DLD1 (cell line): ENCODE measurements around the gene SYVN1.
"Not testable (repeated sequence)": the region's sequence is repeated elsewhere in the genome, so short reads cannot be mapped to it uniquely, and the experiment has no call there.

Experiments
- in situ Hi-C: cut with HindIII; loops from 2 replicates; pipeline ENCODE4 v1.10.0; 2017; ENCODE audit warnings: low sequenced_read_pairs

Gene SYVN1

DNA sequence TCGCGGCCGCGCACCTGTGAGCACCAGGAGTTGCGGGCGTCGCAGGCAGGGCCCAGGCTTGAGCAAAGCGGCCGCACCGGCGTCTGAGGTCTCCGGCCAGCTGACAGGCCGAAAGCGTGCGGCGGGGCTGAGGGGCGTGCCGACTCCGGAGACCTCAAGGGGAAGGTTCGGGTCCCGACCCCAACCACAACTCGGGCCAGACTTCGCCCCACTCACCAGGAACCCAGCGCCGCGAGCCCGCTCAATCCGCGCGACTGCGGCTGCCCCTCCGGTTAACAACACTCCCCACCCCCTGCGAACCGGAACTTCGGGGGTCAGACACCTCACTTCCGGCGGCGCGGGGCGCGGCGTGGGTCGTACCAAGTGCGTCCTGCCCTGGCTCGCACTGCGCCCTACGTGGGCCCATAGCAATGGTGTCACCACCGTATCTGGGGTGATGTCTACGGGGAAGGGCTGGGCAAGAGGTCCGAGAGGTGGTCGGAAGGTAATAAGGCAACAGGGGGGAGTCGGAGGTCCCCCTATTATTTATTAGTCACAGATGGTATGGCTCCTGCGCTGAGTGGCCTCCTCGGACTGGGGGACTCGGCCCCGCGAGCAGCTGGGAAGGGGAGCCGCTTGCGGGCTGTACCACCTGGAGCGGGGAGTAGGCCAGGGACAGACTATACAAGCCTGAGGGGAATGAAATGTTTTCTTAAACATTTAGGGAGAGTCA, at the start of gene SYVN1:
Gene SYVN1 (minus strand): TSS at position 280 of the 712 bp plus-strand sequence. CDS start 918 bp downstream, outside the sequence.
- in situ Hi-C loops = no loop called here

DNA sequence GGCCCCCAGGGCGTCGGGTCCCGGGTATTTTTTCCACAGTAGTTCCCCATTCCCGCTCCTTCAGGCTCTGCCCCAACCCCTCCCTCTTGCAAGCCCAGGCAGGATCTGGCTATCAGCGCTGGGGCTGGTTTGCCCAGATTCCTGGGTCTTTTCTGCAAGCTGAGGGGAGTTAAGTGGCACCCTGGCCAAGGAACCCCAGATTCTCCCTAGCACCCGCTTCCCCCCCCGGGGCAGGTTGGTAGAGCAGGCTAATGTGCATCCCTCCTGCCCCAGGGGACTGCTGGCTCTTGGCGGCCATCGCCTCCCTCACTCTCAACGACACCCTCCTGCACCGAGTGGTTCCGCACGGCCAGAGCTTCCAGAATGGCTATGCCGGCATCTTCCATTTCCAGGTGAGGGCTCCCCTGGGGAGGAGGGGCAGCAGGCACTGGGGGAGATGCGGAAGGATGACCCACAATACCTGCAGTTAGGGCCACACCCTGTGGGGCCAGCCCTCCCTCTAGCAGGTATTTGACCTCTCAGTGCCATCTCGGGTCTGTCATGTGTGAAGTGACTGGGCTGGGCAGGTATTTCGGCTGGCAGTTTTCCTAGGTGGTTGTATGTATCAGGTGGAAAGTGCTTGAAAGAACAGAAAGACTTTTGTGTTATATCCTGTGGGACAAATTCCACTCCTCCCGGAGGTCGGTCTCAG, 49.0 kb upstream of the SYVN1 start:
- in situ Hi-C loops = no loop called here

DNA sequence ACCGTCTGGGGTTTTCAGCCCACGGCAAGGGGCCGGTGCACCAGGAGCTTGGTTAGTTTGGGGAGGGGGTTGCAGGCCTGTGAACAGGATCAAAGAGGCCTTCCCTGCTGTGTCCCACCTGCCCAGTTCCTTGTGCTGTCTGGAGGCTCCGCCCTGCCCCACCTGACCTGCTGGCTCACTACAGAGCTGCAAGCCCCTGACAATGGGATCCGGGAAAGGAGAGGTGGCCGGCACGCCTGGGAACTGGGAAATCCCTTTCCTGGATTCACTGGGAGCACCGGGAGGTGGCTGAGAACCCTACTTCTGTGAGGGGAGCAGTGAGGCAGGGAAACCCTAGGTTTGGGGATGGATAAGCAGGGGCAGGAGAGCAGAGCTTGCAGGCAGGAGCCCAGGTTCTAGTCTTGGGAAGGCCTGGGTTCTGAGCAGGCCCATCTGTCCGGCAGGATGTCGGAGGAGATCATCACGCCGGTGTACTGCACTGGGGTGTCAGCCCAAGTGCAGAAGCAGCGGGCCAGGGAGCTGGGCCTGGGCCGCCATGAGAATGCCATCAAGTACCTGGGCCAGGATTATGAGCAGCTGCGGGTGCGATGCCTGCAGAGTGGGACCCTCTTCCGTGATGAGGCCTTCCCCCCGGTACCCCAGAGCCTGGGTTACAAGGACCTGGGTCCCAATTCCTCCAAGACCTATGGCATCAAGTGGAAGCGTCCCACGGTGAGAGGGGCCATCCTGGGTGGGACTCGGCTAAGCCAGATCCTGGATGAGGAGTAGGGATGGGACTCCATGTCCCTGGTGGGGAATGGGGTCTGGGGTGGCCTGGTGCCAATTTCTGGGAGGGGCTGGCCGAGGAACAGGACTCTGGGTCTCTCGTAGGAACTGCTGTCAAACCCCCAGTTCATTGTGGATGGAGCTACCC, 48.2 kb upstream of the SYVN1 start:
- in situ Hi-C loops = no loop called here

DNA sequence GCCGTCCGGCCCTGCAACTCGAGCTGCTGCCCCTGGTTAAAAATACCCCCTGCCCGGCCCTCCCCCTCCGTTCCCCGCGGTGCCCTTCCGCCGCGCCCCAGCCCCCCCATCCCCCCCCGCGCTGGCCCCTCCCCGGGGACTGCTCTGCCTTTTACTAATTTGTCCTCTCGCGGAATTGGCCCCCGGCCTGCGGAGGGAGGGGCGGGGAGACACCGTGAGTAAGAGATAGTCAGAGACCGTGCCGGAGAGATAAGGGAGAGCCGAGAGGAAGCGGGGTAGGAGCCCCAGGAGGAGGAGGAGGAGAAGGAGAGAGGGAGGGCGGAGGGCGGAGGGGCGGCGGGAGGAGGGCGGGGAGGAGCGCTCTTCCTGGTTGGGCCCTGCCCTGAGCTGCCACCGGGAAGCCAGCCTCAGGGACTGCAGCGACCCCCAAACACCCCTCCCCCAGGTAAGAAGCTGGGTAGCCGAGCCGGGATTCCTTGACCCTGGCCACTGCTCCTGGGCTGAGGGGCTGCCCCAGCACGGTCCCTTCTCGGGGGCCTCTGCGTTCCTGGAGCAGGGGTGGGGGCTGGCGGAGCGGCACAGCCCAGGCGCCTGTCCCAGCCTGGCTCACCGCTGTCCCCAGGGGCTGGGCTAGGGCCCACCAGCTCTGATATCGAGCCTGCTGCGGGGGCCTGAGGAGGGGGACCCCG, 47.4 kb upstream of the SYVN1 start, which contains the start of gene CAPN1:
Gene CAPN1 (plus strand): TSS at position 360 of the 689 bp plus-strand sequence. CDS start 774 bp downstream, outside the sequence.
- in situ Hi-C loops = no loop called here

DNA sequence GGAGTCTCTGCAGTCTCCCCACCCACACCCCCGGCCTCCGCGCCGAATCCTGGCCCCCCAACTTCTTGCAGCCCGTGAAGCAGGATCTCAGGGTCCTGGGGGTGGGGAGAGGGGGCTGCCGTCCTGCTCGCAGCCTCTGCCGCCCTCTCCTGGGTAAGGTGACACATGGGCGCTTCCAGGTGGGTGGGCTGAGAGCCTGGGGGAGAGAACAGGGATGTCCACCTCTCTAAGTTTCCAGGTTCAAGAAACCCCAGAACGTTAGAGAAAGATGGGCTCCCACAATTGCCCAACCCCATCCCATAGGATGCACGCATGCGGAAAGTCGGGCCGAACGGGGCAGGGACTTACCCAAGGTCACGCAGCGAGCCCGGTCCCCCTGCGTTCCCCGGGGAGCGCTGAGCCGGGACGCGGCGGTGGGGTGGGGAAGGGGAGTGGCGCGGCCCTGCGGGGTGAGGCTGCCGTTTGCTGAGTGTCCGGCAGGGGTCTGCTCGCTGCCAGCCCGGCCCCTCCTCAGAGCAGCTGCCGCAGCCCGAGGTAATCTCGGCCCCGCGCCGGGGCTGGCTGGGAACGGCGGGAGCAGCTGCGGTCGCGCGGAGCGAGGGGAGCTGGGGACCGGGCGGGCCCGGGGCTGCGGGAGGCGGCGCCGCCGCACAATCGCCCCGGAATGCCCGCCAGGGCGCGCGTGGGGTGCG, 46.7 kb upstream of the SYVN1 start:
- in situ Hi-C loops = no loop called here

DNA sequence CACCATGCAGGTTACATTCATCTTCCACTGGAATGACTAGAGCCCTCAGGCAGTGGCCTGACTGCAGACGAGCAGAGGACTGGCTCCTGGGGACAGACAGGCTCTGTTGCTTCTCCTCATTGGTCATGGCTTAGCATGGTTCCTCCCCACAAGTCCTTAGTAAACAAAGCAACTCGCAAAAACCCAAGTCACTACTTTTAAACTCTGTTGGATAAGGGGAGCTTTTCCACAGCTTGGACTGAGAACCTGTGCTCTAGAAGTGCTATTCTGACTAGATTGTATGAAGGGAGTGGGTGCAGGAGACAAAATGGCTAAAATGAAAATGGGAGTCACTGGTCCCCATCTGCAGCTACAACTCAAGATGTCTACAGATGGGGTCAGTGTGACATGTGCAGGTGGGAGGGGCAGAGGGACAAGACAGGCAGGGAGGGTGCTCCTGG, 40.3 kb upstream of the SYVN1 start:
- in situ Hi-C loops = not testable (repeated sequence)

DNA sequence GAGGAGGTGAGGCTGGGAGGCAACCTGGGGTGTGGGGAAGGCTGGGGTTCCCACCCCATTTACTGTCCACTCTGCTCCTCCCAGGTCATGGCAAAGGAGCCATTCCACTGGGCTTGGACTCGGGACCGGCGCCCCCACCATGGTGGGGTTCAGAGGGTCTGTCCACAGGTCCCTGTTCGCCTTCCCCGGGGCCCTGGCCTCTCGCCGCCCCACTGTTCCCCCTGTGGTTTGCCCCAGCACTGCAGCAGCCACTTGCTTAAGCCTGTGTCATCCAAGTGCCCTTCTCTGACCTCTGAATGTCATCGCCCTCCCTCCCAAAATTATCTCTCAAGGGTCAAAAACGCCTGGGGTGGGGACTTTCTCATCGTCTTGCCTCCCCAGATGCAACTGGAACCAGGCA, 38.3 kb upstream of the SYVN1 start:
- in situ Hi-C loops = no loop called here

DNA sequence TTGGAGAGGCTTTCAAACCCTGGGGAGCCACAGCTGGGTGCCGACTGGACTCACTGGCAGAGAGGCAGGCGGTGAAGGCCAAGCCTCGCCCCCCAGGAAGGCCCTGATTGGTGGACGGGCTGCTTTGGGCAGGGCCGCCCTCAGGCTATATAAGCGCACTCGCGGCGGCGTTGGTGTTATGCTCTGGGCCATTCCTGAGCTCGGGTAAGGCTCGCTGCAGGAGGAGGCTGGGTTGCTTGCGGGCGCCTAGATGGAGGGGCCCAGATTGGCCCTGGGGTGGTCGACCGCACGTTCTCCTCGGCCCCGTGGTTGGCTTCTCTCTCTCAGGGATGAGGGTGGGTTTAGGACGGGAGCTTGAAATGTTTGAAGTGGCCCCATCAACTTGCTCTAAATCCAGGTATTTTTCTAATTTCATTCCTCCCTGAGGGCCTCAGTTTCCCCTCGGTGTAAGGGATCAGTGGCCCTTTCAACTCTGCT, 35.8 kb upstream of the SYVN1 start, which contains the start of gene SPDYC:
Gene SPDYC (plus strand): TSS at position 176 of the 477 bp plus-strand sequence. CDS start 1,125 bp downstream, outside the sequence.
- in situ Hi-C loops = no loop called here

DNA sequence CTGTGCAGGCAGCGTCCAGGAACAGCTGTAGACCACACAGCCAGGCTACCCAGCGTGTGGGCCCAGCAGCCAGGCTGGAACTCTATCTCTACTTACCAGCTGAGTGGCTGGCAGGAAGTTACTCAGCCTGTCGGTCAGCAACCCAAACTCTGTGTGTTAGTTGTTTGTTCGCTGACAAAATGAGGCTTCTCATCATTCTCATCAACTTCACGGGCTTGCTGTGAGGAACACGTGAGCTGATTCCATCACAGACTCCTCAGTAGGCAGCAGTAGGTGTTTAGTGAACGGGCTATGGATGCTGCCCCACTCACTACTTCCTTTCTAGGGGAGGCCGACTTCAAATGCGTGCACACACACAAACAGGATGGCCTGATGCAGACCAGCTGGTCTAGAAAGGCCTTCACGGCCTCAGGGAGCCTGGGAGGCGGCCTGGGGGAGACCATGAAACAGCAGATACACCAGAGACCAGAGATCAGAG, 34.9 kb upstream of the SYVN1 start:
- in situ Hi-C loops = no loop called here

DNA sequence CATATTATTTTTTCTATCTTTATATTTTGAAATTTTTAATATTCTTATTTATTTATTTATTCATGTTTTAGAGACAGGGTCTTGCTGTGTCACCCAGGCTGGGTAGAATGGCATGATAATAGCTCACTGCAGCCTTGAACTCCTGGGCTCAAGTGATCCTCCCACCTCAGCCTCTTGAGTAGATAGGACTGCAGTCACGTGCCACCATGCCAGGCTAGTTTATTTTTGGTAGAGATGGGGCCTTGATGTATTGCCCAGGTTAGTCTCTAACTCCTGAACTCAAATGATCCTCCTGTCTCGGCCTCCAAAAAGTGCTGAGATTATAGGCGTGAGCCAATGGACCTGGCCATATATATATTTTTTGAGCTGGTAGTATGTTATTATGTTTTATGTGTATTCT, 33.3 kb upstream of the SYVN1 start:
- in situ Hi-C loops = no loop called here

DNA sequence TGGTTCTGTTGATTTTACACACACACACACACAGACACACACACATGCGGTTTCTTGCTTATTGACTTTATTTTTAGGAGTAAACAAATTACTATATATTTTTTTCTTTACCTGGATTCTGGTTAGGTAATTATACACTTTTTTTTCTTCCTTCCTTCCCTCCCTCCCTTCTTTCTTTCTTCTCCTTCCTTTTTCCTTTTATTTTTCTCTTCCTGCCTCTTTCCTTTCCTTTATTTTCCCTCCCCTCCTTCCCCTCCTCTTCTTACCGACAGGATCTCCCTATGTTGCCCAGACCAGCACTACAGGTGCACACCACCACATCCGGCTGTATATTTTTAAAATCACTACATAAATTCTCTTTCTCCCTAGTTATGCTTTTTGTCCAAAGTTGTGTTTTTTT, 32.6 kb upstream of the SYVN1 start:
- in situ Hi-C loops = no loop called here

DNA sequence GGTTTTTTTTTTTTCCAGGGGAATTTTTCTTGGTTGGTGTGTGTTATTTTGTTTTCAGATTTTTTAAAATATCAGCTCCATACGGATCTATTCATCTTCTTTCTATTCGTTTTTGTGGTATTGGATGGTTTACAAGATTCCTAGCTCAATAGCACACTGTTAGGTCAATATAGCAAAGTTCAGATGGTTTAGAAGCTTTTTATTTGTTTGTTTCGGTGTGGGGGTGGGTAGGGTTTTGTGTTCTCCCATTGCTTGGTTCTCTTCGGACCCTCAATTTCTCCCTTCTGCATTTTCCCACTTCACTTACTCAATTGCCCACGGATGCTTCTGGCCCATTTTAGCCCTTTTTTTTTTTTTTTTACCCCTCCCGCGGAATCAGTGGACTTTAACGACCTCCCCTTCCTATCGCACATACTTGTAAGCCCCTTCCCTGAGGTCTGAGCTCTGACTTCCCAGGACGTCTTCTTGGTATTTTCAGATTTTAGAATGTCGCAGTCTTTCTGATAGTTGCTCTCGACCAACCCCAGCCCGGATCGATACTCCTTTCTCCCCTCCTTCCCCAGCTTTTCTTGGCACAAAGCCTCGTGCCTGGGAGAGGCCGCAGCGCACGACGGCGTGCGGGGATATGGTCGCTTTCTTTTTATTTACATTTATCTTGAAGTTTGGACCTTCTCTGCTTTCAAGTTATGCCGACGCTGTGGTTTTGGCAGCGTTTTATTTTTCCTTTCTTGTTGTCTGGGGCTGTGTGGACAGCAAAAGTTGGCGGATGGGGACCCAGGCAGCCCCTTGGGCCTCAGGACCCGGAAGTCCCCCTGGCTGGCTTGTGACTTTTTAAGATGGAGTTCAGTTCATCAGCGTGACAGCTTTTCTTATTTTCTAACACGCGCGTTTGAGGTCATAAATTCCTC, 31.3 kb upstream of the SYVN1 start:
- in situ Hi-C loops = no loop called here

DNA sequence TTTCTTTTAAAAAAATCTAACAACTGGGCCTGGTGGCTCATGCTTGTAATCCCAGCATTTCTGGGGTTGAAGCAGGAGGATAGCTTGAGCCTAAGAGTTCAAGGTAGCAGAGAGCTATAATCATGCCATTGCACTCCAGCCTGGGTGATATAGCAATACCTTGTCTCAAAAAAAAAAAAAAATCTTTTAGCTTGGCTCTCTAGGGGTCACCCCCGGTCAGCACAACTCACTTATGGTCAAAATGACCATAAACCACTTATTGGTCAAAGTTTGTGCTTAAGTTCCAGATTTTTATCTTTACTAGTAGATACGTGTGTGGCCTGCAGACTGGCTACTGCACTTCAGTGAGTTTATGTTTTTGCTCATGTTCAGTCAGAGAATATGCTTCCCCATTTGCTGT, 29.4 kb upstream of the SYVN1 start:
- in situ Hi-C loops = no loop called here

DNA sequence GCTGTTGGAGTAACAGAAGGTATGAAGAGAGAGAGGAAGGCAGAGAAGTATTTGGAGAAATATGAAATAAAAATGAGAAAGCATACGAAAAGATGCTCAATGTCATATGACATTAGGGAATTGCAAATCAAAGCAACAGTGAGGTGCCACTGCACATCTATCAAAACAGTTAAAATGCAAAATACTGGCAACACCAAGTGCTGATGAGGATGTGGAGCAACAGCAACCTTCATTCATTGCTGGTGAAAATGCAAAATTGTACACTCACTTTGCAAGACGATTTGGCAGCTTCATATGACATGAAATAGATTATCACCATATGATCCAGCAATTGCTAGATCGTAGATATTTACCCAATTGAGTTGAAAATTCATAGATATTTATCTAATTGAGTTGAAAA, 26.3 kb upstream of the SYVN1 start:
- in situ Hi-C loops = no loop called here

DNA sequence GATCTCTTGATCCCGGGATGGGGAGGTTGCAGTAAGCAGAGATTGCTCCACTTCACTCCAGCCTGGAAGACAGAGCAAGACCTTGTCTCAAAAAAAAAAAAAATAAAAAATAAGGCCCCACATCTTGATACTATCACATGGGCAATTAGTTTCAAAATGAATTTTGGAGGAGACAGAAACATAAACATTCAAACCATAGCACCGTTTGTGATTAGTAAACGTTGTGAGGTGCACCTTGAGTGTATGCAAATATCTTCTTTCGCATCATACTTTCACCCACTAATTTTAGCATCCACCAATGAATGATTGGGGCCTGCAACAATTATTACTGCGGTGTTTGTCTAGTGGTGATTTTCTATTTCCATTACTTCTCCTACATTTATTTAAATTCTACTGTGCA, 24.7 kb upstream of the SYVN1 start:
- in situ Hi-C loops = no loop called here

DNA sequence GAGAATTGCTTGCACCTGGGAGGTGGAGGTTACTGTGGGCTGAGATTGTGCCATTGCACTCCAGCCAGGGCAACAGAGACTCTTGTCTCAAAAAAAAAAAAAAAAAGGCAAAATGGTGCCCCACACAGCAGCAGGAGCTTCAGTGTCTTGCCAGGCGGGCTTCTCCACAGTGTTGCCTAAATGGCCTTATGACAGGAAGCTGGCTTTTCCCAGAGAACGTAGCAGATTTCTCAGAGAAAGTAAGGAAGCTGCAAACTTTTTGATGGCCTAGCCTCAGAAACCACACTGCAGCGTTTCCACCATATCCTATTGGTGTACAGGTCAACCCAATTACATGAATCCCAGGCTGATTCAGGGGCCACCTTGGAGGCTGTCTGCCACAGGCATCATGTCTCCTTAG, 23.0 kb upstream of the SYVN1 start:
- in situ Hi-C loops = no loop called here

DNA sequence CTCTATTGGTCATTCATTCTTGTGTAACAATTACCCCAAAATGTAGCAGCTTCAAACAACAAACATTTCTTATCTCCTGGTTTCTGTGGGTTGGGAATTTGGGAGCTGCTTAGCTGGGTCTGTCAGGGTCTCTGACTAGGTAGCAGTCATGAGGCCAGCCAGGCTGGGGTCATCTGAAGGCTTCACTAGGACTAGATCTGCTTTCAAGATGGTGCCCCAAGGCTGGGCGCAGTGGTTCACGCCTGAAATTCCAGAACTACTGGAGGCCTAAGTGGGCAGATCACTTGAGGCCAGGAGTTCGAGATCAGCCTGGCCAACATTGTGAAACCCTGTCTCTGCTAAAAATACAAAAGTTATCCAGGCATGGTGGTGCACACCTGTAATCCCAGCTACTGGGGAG, 22.6 kb upstream of the SYVN1 start:
- in situ Hi-C loops = no loop called here

DNA sequence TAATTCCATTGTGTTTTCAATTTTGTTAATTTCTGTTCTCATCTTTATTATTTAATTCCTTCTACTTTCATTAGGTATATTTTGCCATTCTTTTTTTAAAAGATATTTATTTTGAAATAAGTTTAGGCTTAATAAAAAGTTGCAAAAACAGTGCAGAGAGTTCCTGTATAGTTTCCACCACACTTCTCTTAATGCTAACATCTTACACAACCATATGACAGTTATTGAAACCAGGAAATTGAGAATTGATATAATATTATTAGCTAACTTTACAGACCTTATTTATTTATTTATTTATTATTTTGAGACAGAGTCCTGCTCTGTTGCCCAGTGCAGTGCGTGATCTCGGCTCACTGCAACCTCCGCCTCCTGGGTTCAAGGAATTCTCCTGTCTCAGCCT, 21.9 kb upstream of the SYVN1 start:
- in situ Hi-C loops = no loop called here

DNA sequence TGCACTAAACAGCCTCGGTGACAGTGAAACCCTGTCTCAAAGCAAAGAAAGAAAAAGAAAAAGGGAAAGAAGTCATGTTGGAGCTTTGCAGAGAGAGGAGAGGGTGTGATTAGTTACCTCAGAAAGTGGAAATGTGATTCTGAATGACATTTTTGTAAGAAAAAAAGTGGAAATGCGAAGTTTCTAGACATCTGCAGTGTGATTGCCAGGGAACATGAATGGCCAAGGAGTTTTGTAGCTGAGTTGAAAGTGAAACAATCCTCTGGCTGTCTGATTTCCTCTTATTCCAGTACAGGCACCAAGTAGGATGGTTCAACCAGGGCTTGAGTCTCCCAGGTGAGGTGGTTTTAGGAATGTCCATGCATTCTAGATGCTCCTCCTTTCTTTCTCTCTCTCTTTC, 17.8 kb upstream of the SYVN1 start:
- in situ Hi-C loops = no loop called here
